MCF 10A (cell line): ENCODE measurements around the gene LGALS1. TPM values are rescaled to one million over a fixed set of nuclear protein-coding genes. Genes with fewer than 3 reads are reported as not detected.

Source experiments
- BruUV-seq: library from RNA; stranded (reverse); fragments of 400-500 nt; replicated peaks from 2 replicates; lab custom pipeline; 2021; lab: Mats Ljungman, UMichigan
- CTCF ChIA-PET: fragments of 300-600 bp; sonication (Branson Sonifier 250); formaldehyde crosslinking; extraction: SDS; loops from one replicate; lab custom pipeline; 2021; ENCODE audit warnings: antibody characterized with exemption, inconsistent platforms; lab: Yijun Ruan, JAX
- POLR2A ChIA-PET: fragments of 300-600, 350-650 bp; sonication (Branson Sonifier 250); formaldehyde crosslinking; extraction: SDS; loops from one replicate; lab custom pipeline; 2020; ENCODE audit warnings: antibody characterized with exemption, inconsistent platforms; lab: Yijun Ruan, JAX
- DNase-seq: peaks from one replicate; pipeline ENCODE4 v3.0.0-alpha.2; 2018; ENCODE audit not compliant: unreplicated experiment
- H3K27ac Mint-ChIP-seq: one replicate; pipeline ENCODE4 v1.8.0; 2022; ENCODE audit warnings: mild to moderate bottlenecking, low read depth, mixed read lengths; ENCODE audit not compliant: unreplicated experiment
- H3K27me3 Mint-ChIP-seq: one replicate; pipeline ENCODE4 v1.8.0; 2022; ENCODE audit warnings: mixed read lengths; ENCODE audit not compliant: insufficient read depth, unreplicated experiment
- H3K36me3 Mint-ChIP-seq: one replicate; pipeline ENCODE4 v1.8.0; 2022; ENCODE audit warnings: mild to moderate bottlenecking, moderate library complexity, mixed read lengths; ENCODE audit not compliant: insufficient read depth, unreplicated experiment
- H3K4me1 Mint-ChIP-seq: one replicate; pipeline ENCODE4 v1.8.0; 2022; ENCODE audit warnings: mixed read lengths; ENCODE audit not compliant: insufficient read depth, unreplicated experiment
- H3K4me3 Mint-ChIP-seq: one replicate; pipeline ENCODE4 v1.8.0; 2022; ENCODE audit warnings: mild to moderate bottlenecking, moderate library complexity, mixed read lengths; ENCODE audit not compliant: unreplicated experiment
- H3K9me3 Mint-ChIP-seq: one replicate; pipeline ENCODE4 v1.8.0; 2022; ENCODE audit warnings: mixed read lengths; ENCODE audit not compliant: unreplicated experiment
- intact Hi-C: fragments of 100-400 bp; cut with micrococcal nuclease; formaldehyde crosslinking; loops from 2 replicates; pipeline ENCODE4 v1.14.1; 2022
- total RNA-seq: library from RNA; stranded (reverse); gene quantifications from 2 replicates; pipeline ENCODE4 v1.2.3, GENCODE V29; 2022
- TF ChIP-seq, protein P1 (sequence below): fragments of 200-600 bp; IDR thresholded peaks from one replicate; pipeline ENCODE4 v1.8.0; 2022; ENCODE audit warnings: antibody characterized with exemption, mild to moderate bottlenecking; ENCODE audit not compliant: unreplicated experiment

The LGALS1 gene
- total RNA-seq, 1 experiment from 2014 or later: 1,635 TPM

- H3K4me1 Mint-ChIP-seq: no peaks in the 10 kb centered on the region
- no peaks in the 10 kb centered on the region for H3K9me3 Mint-ChIP-seq
- intact Hi-C loops: no loop called here
- no TSS peak for BruUV-seq
- TF ChIP-seq, protein P1, sequence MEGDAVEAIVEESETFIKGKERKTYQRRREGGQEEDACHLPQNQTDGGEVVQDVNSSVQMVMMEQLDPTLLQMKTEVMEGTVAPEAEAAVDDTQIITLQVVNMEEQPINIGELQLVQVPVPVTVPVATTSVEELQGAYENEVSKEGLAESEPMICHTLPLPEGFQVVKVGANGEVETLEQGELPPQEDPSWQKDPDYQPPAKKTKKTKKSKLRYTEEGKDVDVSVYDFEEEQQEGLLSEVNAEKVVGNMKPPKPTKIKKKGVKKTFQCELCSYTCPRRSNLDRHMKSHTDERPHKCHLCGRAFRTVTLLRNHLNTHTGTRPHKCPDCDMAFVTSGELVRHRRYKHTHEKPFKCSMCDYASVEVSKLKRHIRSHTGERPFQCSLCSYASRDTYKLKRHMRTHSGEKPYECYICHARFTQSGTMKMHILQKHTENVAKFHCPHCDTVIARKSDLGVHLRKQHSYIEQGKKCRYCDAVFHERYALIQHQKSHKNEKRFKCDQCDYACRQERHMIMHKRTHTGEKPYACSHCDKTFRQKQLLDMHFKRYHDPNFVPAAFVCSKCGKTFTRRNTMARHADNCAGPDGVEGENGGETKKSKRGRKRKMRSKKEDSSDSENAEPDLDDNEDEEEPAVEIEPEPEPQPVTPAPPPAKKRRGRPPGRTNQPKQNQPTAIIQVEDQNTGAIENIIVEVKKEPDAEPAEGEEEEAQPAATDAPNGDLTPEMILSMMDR: no peak
- no peaks in the 10 kb centered on the region for H3K27me3 Mint-ChIP-seq
- CTCF ChIA-PET: interaction anchor here (1.0 to 10.9 kb wide), 5 partner anchors 9 to 47 kb away, joined by 3 to 112 read pairs (median 4); no protein-coding TSS in a partner anchor
- peaks cover 5% of the 10 kb centered on the region for H3K36me3 Mint-ChIP-seq
- POLR2A ChIA-PET: interaction anchor here (1.5 kb wide), 1 partner anchor 9 kb away, joined by 4 read pairs; no protein-coding TSS in a partner anchor
- peak overlapping the region; percentile 25 for H3K27ac Mint-ChIP-seq
- H3K4me3 Mint-ChIP-seq: no peak overlapping the region
- DNase-seq: no peak
Measured at GRCh38 chr22:37634417-37634924, 41.0 kb upstream of the LGALS1 start.

DNA sequence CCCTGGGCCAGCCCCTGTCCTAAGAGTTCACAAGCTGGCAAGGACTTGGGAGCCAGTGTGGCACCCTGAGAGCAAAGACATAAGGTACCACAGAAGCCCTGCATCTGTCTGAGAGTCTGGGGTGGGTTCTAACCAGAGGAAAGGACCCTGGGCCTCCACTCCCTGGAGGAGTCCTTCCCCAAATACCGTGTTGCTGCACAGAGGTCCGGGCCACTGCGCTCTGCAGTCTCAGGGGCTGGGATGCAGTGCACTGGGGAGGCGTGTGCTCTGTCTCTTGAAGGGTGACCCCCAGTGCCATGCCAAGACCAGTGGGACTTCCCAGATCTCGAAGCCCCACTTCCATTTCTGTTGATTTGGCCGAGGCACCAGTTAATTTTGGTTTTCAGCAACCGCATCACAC is 40.3 kb upstream of the LGALS1 start:
- H3K36me3 Mint-ChIP-seq: peaks cover 5% of the 10 kb centered on the region
- no peak overlapping the region for H3K27ac Mint-ChIP-seq
- DNase-seq: no peak
- H3K9me3 Mint-ChIP-seq: no peaks in the 10 kb centered on the region
- H3K27me3 Mint-ChIP-seq: no peaks in the 10 kb centered on the region
- BruUV-seq: no TSS peak
- intact Hi-C loops: no loop called here
- TF ChIP-seq, protein P1: no peak
- CTCF ChIA-PET: interaction anchor here (0.6 to 10.9 kb wide), 5 partner anchors 8 to 273 kb away, joined by 3 to 112 read pairs (median 4); no protein-coding TSS in a partner anchor
- H3K4me3 Mint-ChIP-seq: no peak overlapping the region
- no peaks in the 10 kb centered on the region for H3K4me1 Mint-ChIP-seq
- POLR2A ChIA-PET: interaction anchor here (1.3 to 1.5 kb wide), 2 partner anchors 8 to 16 kb away, joined by 4 read pairs; no protein-coding TSS in a partner anchor

GRCh38 chr22:37636186-37636948 is 39.1 kb upstream of the LGALS1 start:
- no peak overlapping the region for H3K4me3 Mint-ChIP-seq
- ChIA-PET POLR2A (interaction anchor here (0.6 to 1.5 kb wide), 5 partner anchors 9 to 131 kb away, joined by 3 to 7 read pairs (median 4); partner anchors contain the start of gene PDXP), CTCF (interaction anchor here (0.5 to 1.4 kb wide), 7 partner anchors 11 to 227 kb away, joined by 3 to 7 read pairs (median 4); partner anchors contain the start of gene GGA1)
- H3K4me1 Mint-ChIP-seq: no peaks in the 10 kb centered on the region
- no peaks in the 10 kb centered on the region for H3K9me3 Mint-ChIP-seq
- H3K27ac Mint-ChIP-seq: no peak overlapping the region
- intact Hi-C loops: no loop called here
- TF ChIP-seq, protein P1: no peak
- no peak for DNase-seq
- H3K27me3 Mint-ChIP-seq: no peaks in the 10 kb centered on the region
- H3K36me3 Mint-ChIP-seq: peaks cover 5% of the 10 kb centered on the region
- no TSS peak for BruUV-seq

- H3K27ac Mint-ChIP-seq: no peak overlapping the region
- no peaks in the 10 kb centered on the region for H3K27me3 Mint-ChIP-seq
- no peaks in the 10 kb centered on the region for H3K9me3 Mint-ChIP-seq
- TF ChIP-seq, protein P1: no peak
- no TSS peak for BruUV-seq
- POLR2A ChIA-PET: interaction anchor here (0.6 to 1.5 kb wide), 5 partner anchors 9 to 132 kb away, joined by 3 to 7 read pairs (median 4); partner anchors contain the start of gene PDXP
- intact Hi-C loops: no loop called here
- CTCF ChIA-PET: interaction anchor here (0.8 to 1.8 kb wide), 6 partner anchors 12 to 227 kb away, joined by 3 to 7 read pairs (median 4); partner anchors contain the start of gene GGA1
- no peaks in the 10 kb centered on the region for H3K4me1 Mint-ChIP-seq
- DNase-seq: no peak
- no peak overlapping the region for H3K4me3 Mint-ChIP-seq
- H3K36me3 Mint-ChIP-seq: peaks cover 1% of the 10 kb centered on the region
Measured at GRCh38 chr22:37636949-37637273, 38.5 kb upstream of the LGALS1 start.
